Measurements from ENCODE around the gene ZBTB20. TPM values are rescaled to one million over a fixed set of nuclear protein-coding genes. Genes with fewer than 3 reads are reported as not detected.

Gene ZBTB20
- total RNA-seq, 1 experiment from 2014 or later: 12.8 TPM

GRCh38 chr3:114585687-114586086 is 561.4 kb downstream of the ZBTB20 start:
- H3K36me3 Mint-ChIP-seq (ENCODE audit: insufficient read depth, unreplicated experiment): no peaks in the 10 kb centered on the region
- DNase-seq: no peak
- no peak overlapping the region for H3K4me3 Mint-ChIP-seq (ENCODE audit: unreplicated experiment)
- intact Hi-C loops (cut with micrococcal nuclease; ENCODE audit: unreplicated experiment): no loop called here
- no peaks in the 10 kb centered on the region for H3K9me3 ChIP-seq
- ChIA-PET CTCF (interaction anchor here (0.6 kb wide), 1 partner anchor 1971 kb away, joined by 3 read pairs; no protein-coding TSS in a partner anchor), POLR2A (no interaction called here)
- H3K36me3 ChIP-seq (ENCODE audit: control insufficient read depth, insufficient read depth, low read length): no peaks in the 10 kb centered on the region
- H3K4me1 Mint-ChIP-seq (ENCODE audit: low read depth, unreplicated experiment): no peaks in the 10 kb centered on the region
- no peaks in the 10 kb centered on the region for H3K27me3 ChIP-seq (replicated peaks; ENCODE audit: control insufficient read depth, insufficient read depth, low read length)
- H3K27ac Mint-ChIP-seq (ENCODE audit: unreplicated experiment): no peak overlapping the region
- no peaks in the 10 kb centered on the region for H3K9me3 Mint-ChIP-seq (ENCODE audit: unreplicated experiment)
- TF ChIP-seq, protein P1, sequence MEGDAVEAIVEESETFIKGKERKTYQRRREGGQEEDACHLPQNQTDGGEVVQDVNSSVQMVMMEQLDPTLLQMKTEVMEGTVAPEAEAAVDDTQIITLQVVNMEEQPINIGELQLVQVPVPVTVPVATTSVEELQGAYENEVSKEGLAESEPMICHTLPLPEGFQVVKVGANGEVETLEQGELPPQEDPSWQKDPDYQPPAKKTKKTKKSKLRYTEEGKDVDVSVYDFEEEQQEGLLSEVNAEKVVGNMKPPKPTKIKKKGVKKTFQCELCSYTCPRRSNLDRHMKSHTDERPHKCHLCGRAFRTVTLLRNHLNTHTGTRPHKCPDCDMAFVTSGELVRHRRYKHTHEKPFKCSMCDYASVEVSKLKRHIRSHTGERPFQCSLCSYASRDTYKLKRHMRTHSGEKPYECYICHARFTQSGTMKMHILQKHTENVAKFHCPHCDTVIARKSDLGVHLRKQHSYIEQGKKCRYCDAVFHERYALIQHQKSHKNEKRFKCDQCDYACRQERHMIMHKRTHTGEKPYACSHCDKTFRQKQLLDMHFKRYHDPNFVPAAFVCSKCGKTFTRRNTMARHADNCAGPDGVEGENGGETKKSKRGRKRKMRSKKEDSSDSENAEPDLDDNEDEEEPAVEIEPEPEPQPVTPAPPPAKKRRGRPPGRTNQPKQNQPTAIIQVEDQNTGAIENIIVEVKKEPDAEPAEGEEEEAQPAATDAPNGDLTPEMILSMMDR (IDR thresholded peaks at IDR 0.05; ENCODE audit: insufficient read depth in 1 of 2, low read depth in 1 of 2, low read length in 1 of 2, severe bottlenecking in 1 of 2, unreplicated experiment in 1 of 2): no peak
- H3K4me1 ChIP-seq: no peaks in the 10 kb centered on the region
- H3K27me3 Mint-ChIP-seq (ENCODE audit: insufficient read depth, unreplicated experiment): no peaks in the 10 kb centered on the region
- no TSS peak for BruUV-seq (replicated peaks)
- no peak overlapping the region for H3K4me3 ChIP-seq (ENCODE audit: low read depth, low read length)

- Histone ChIP-seq H3K9me3 (no peaks in the 10 kb centered on the region), H3K4me1 (no peaks in the 10 kb centered on the region), H3K4me3 (ENCODE audit: low read depth, low read length) (no peak overlapping the region), H3K36me3 (ENCODE audit: control insufficient read depth, insufficient read depth, low read length) (no peaks in the 10 kb centered on the region), H3K27me3 (replicated peaks; ENCODE audit: control insufficient read depth, insufficient read depth, low read length) (no peaks in the 10 kb centered on the region)
- H3K9me3 Mint-ChIP-seq (ENCODE audit: unreplicated experiment): no peaks in the 10 kb centered on the region
- intact Hi-C loops (cut with micrococcal nuclease; ENCODE audit: unreplicated experiment): no loop called here
- DNase-seq: no peak
- no peak overlapping the region for H3K4me3 Mint-ChIP-seq (ENCODE audit: unreplicated experiment)
- H3K27me3 Mint-ChIP-seq (ENCODE audit: insufficient read depth, unreplicated experiment): no peaks in the 10 kb centered on the region
- TF ChIP-seq, protein P1 (IDR thresholded peaks at IDR 0.05; ENCODE audit: insufficient read depth in 1 of 2, low read depth in 1 of 2, low read length in 1 of 2, severe bottlenecking in 1 of 2, unreplicated experiment in 1 of 2): no peak
- no peaks in the 10 kb centered on the region for H3K4me1 Mint-ChIP-seq (ENCODE audit: low read depth, unreplicated experiment)
- CTCF ChIA-PET: interaction anchor here (0.6 kb wide), 1 partner anchor 1970 kb away, joined by 3 read pairs; no protein-coding TSS in a partner anchor
- no TSS peak for BruUV-seq (replicated peaks)
- no peak overlapping the region for H3K27ac Mint-ChIP-seq (ENCODE audit: unreplicated experiment)
- POLR2A ChIA-PET: no interaction called here
- no peaks in the 10 kb centered on the region for H3K36me3 Mint-ChIP-seq (ENCODE audit: insufficient read depth, unreplicated experiment)
Observed at GRCh38 chr3:114584734-114585371, 562.2 kb downstream of the ZBTB20 start.

DNA sequence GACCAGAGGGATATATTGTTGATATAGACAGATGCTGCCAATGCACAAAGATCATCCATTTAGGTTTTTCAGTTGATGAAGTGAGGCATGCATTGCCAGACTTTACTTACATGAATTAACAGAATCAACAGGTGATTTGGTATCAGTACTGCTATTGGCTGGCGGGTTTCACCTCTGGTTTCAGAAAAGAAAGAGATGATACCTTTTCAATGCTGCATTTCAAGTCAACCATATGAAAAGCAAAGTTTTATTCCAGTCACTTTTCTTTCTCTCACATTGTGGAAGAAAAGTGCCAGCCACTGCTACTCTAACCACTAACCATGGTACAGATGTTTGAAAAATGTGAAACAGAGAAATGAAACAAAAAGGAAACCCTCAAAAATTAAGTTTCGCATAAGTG is 564.2 kb downstream of the ZBTB20 start:
- CTCF ChIA-PET: no interaction called here

More for the DNA sequence above, 564.2 kb downstream of the ZBTB20 start:
- Mint-ChIP-seq H3K4me1 (ENCODE audit: low read depth, unreplicated experiment) (no peaks in the 10 kb centered on the region), H3K27me3 (ENCODE audit: insufficient read depth, unreplicated experiment) (no peaks in the 10 kb centered on the region), H3K4me3 (ENCODE audit: unreplicated experiment) (no peak overlapping the region), H3K9me3 (ENCODE audit: unreplicated experiment) (no peaks in the 10 kb centered on the region), H3K27ac (ENCODE audit: unreplicated experiment) (no peak overlapping the region), H3K36me3 (ENCODE audit: insufficient read depth, unreplicated experiment) (no peaks in the 10 kb centered on the region)
- Histone ChIP-seq H3K27me3 (replicated peaks; ENCODE audit: control insufficient read depth, insufficient read depth, low read length) (no peaks in the 10 kb centered on the region), H3K4me3 (ENCODE audit: low read depth, low read length) (no peak overlapping the region), H3K4me1 (no peaks in the 10 kb centered on the region), H3K9me3 (no peaks in the 10 kb centered on the region), H3K36me3 (ENCODE audit: control insufficient read depth, insufficient read depth, low read length) (no peaks in the 10 kb centered on the region)
- TF ChIP-seq, protein P1 (IDR thresholded peaks at IDR 0.05; ENCODE audit: insufficient read depth in 1 of 2, low read depth in 1 of 2, low read length in 1 of 2, severe bottlenecking in 1 of 2, unreplicated experiment in 1 of 2): no peak
- POLR2A ChIA-PET: no interaction called here
- no TSS peak for BruUV-seq (replicated peaks)
- DNase-seq: no peak
- intact Hi-C loops (cut with micrococcal nuclease; ENCODE audit: unreplicated experiment): no loop called here

Measured in Caco-2 (cell line).